Astrocyte of the cerebellum (primary cell): ENCODE data around the gene PRAME.

ENCODE experiments used
- DNase-seq: peaks from one replicate; pipeline ENCODE4 v3.0.0-alpha.2; 2011; ENCODE audit warnings: low read depth
- H3K4me3 ChIP-seq: 2 replicates; pipeline ENCODE4 v1.5.1; 2011; ENCODE audit warnings: mild to moderate bottlenecking, low read depth, low read length, moderate library complexity
- in situ Hi-C: cut with HindIII; loops from 2 replicates; pipeline ENCODE4 v1.10.0; 2017; ENCODE audit warnings: low sequenced_read_pairs
- TF ChIP-seq, protein P1 (sequence below): IDR thresholded peaks from 2 replicates; pipeline ENCODE4 v1.5.1; 2012; ENCODE audit warnings: low read length, low read depth, moderate library complexity, mild to moderate bottlenecking; ENCODE audit errors: missing control alignments

Gene PRAME

DNA sequence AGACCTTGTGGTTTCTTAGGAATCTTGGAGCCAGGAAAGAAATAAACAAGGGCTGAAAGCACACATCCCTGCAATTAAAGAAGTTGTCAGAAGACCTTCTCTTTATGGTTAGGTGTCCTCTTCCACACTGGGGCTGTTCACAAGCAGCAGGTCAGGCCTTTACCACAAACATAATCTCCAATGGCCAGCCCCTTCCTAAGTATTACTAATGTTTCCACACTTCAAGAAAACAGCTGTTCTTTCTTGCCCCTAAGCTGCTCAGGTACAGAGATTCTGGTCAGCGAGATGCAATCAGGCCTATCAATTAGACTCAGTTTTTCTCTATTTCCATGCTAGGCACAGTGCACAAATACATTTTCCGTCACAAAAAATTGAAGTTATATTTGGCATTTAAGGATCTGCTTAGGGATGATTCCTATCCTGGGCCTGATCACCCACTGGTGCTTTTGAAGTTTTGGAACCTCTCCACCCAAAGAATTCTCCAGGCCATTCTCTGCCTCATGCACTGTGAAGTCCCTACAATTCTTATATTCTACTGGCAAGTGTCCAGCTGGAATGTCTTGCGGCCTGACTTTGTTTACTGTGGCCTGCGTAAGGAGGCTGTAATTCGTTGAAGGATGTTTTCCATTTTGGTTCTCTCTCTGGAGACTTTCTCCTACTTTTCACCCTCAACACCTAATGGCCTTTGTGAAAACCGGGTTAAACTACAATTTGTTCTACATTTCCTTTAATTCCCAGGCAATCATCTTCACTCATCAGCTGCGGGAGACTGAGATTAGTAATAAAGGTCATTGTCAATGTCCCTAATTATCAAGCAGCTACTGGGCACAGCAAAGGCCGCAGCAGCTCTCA lies 5.1 kb downstream of the PRAME start:
- in situ Hi-C loops: no loop called here
- TF ChIP-seq, protein P1, sequence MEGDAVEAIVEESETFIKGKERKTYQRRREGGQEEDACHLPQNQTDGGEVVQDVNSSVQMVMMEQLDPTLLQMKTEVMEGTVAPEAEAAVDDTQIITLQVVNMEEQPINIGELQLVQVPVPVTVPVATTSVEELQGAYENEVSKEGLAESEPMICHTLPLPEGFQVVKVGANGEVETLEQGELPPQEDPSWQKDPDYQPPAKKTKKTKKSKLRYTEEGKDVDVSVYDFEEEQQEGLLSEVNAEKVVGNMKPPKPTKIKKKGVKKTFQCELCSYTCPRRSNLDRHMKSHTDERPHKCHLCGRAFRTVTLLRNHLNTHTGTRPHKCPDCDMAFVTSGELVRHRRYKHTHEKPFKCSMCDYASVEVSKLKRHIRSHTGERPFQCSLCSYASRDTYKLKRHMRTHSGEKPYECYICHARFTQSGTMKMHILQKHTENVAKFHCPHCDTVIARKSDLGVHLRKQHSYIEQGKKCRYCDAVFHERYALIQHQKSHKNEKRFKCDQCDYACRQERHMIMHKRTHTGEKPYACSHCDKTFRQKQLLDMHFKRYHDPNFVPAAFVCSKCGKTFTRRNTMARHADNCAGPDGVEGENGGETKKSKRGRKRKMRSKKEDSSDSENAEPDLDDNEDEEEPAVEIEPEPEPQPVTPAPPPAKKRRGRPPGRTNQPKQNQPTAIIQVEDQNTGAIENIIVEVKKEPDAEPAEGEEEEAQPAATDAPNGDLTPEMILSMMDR: no peak
- no peak overlapping the region for H3K4me3 ChIP-seq
- DNase-seq: no peak

GRCh38 chr22:22553141-22553540 lies 5.9 kb downstream of the PRAME start:
- TF ChIP-seq, protein P1: no peak
- no peak for DNase-seq
- no peak overlapping the region for H3K4me3 ChIP-seq
- in situ Hi-C loops: no loop called here

- TF ChIP-seq, protein P1: no peak
- no peak overlapping the region for H3K4me3 ChIP-seq
- DNase-seq: no peak
- in situ Hi-C loops: no loop called here
Observed at GRCh38 chr22:22552630-22553029, 6.4 kb downstream of the PRAME start.

GRCh38 chr22:22550789-22551434 lies 8.2 kb downstream of the PRAME start:
- DNase-seq: no peak
- no peak overlapping the region for H3K4me3 ChIP-seq
- TF ChIP-seq, protein P1: no peak
- in situ Hi-C loops: no loop called here

DNA sequence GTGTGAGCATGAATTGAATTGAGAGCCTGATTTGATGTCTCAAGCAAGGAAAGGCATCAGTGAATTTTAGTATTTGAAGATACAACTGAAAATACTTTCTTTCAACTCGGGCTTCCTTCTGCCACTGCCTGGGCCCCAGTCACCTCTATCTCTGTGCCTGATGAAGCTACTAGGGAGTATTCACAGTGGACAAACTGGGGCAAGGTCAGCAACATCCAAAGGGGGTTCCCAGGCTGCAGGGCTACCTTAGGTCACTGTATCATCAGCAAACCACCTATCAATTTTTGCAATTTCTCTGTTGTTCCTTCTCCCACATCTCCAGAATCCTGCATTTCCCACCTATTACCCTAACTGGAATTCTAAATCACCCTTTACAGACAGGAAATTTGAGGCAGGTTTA lies 10.2 kb downstream of the PRAME start:
- TF ChIP-seq, protein P1: no peak
- H3K4me3 ChIP-seq: no peak overlapping the region
- in situ Hi-C loops: no loop called here
- DNase-seq: no peak

DNA sequence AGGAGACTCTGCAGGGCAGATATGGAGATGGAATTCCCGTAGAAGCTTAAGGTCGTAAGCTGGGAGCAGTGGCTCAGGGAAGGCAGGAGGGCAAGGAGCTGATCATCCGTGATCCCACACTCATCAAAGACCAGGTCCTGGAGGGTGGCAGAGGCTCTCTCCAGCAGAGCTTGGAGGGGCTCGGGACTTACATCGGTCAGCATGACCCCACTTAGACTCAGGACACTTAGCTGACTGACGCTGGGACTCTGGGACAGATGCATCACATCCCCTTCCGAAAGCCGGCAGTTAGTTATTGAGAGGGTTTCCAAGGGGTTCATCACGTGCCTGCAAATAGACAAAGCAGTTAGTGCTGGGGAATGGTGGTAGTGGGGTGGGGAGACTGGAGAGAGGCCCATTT lies 10.7 kb downstream of the PRAME start:
- in situ Hi-C loops: no loop called here
- TF ChIP-seq, protein P1: no peak
- no peak for DNase-seq
- H3K4me3 ChIP-seq: no peak overlapping the region
